CD4-positive, alpha-beta T cell treated with Interleukin-21 for 1 hour (primary cell): ENCODE data around the gene NECAB2.

Source experiments
- DNase-seq: peaks from one replicate; pipeline ENCODE4 v3.0.0-alpha.2; 2020

The NECAB2 gene

GRCh38 chr16:84047626-84048025 is 79.6 kb downstream of the NECAB2 start:
- no peak for DNase-seq

- no peak for DNase-seq
Observed at GRCh38 chr16:84048270-84048669, 80.2 kb downstream of the NECAB2 start.

DNA sequence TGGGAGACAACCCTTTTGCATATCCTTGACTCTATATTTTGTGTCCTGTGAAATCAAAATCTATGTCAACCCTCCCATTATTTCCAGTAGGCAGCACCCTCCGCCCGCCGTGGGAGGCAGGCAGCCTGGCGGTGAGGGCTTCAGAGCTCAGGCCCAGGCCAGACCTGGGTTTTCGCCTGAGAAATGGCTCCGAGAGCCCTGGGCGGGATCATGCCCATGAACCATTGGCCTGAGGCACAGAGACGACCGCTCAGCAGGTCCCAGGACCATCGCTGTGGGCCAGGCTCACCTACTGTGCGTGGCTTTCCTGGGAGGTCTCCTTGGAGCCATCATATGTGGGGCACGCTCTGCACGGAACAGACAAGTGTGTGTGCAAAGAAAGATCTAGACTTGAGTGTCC is 80.8 kb downstream of the NECAB2 start:
- no peak for DNase-seq

- no peak for DNase-seq
Observed at GRCh38 chr16:84049403-84050060, 81.5 kb downstream of the NECAB2 start.

DNA sequence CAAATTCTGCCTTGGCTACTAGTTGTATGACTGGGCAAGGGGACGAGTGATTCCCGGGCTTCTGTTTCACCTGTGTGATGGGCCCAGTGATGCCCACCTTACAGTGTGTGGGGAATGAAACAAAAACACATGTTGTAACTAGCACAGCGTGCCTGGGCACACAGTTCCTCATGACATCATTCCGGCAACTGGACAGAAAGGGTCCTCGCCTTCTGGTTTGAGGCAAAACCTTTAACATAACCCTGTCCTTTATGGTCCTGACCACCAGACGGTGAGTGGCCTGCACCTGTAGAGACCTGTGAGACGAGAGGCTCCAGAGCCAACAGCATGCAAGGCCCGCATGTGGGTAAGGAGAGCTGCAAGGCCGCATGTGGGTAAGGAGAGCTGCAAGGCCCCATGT is 82.3 kb downstream of the NECAB2 start:
- DNase-seq: no peak

DNA sequence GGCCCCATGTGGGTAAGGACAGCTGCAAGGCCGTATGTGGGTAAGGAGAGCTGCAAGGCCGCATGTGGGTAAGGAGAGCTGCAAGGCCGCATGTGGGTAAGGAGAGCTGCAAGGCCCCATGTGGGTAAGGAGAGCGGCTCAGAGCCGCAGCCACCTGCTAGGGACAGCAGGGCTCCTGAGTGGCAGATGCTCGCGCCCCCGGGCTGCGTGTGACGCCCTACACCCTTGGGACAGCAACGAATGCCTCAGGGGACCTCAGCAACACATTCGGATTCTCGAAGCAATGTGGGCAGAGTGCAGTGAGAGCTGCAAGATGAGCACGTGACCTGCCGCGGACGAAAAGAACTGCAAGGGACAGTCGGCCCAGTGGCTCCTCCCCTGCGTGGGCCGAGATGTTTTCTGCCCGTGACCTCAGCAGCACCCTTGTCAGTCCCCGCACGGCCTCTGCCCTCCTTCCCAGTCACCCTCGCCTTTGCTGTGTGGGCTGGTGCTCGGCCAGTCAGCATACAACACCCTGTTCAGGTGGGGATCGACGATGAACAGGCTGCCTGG is 84.1 kb downstream of the NECAB2 start:
- DNase-seq: no peak
